Naive thymus-derived CD8-positive, alpha-beta T cell (primary cell): ENCODE measurements around the gene SCN3A. TPM values are rescaled to one million over a fixed set of nuclear protein-coding genes. Genes with fewer than 3 reads are reported as not detected.

Experiments
- ATAC-seq, 2 donors: fragments of 150-1000 bp; cut with Tn5 transposase in 1 of 2; sonication (Bioruptor Pico), chemical (Tn5 transposase) in 1 of 2; 1 replicate in 1 of 2; 2 replicates in 1 of 2; pipeline ENCODE4 v1.10.0; 2021; ENCODE audit warnings: mild to moderate bottlenecking in 2 of 2, moderate library complexity in 2 of 2
- POLR2A ChIA-PET: fragments of 350-600 bp; sonication (Branson Sonifier 250); formaldehyde crosslinking; loops from one replicate; lab custom pipeline; 2021; ENCODE audit warnings: antibody characterized with exemption; lab: Charles Lee
- DNase-seq, 10 donors: peaks; one replicate each; pipeline versions ENCODE4 v3.0.0 to v3.0.0-alpha.2; 2020 to 2022
- H3K27ac Mint-ChIP-seq, 10 donors: one replicate each; pipeline ENCODE4 v1.8.0; 2020 to 2022; ENCODE audit warnings: mild to moderate bottlenecking in 10 of 10, mixed read lengths in 10 of 10, moderate library complexity in 4 of 10, inconsistent platforms in 1 of 10
- H3K27me3 Mint-ChIP-seq, 5 donors: one replicate each; pipeline ENCODE4 v1.8.0; 2021 to 2022; ENCODE audit warnings: mixed read lengths in 5 of 5
- H3K36me3 Mint-ChIP-seq, 3 donors: one replicate each; pipeline ENCODE4 v1.8.0; 2020 to 2022; ENCODE audit warnings: mixed read lengths in 3 of 3, mild to moderate bottlenecking in 2 of 3, inconsistent platforms in 1 of 3
- H3K4me1 Mint-ChIP-seq, 4 donors: one replicate each; pipeline ENCODE4 v1.8.0; 2021 to 2022; ENCODE audit warnings: mixed read lengths in 4 of 4
- H3K4me3 Mint-ChIP-seq, 10 donors: one replicate each; pipeline ENCODE4 v1.8.0; 2020 to 2022; ENCODE audit warnings: mild to moderate bottlenecking in 10 of 10, mixed read lengths in 10 of 10, moderate library complexity in 6 of 10, inconsistent platforms in 1 of 10
- H3K9me3 Mint-ChIP-seq, 9 donors: one replicate each; pipeline ENCODE4 v1.8.0; 2020 to 2022; ENCODE audit warnings: mixed read lengths in 9 of 9, mild to moderate bottlenecking in 3 of 9, inconsistent platforms in 1 of 9, moderate library complexity in 1 of 9
- polyA plus RNA-seq, 3 donors: library from polyadenylated mRNA; unstranded; fragments of 300-500 nt; fragmentation: Illumina TruSeq; gene quantifications; one replicate each; pipeline ENCODE4 v1.2.3, GENCODE V29; 2021
- total RNA-seq, 8 experiments: library from RNA in 2 of 8; stranded (reverse) in 2 of 8; gene quantifications; one replicate each; pipeline ENCODE4 v1.2.3 and lab custom pipeline; 2021 to 2026

SCN3A gene
- total and polyA plus RNA-seq, 5 experiments from 2014 or later, result 0.26 to 0.27 TPM; not detected in 3

- Mint-ChIP-seq H3K4me3 (no peak overlapping the region), H3K27me3 (no peaks in the 10 kb centered on the region), H3K27ac (no peak overlapping the region), H3K36me3 (no peaks in the 10 kb centered on the region), H3K9me3 (peaks cover 0 to 2% (median 0%) of the 10 kb centered on the region in 9 donors), H3K4me1 (peaks cover 0 to 6% (median 0%) of the 10 kb centered on the region in 4 donors)
- no peak for DNase-seq
- no peak for ATAC-seq
- POLR2A ChIA-PET, result no interaction called here
Observed at GRCh38 chr2:165058476-165059265, 145.2 kb downstream of the SCN3A start.

GRCh38 chr2:165057931-165058330 is 145.9 kb downstream of the SCN3A start:
- no peaks in the 10 kb centered on the region for H3K27me3 Mint-ChIP-seq
- POLR2A ChIA-PET, result no interaction called here
- DNase-seq (no peak), ATAC-seq (no peak)
- H3K4me1 Mint-ChIP-seq, result peaks cover 0 to 6% (median 0%) of the 10 kb centered on the region in 4 donors
- H3K27ac Mint-ChIP-seq, result no peak overlapping the region
- no peaks in the 10 kb centered on the region for H3K36me3 Mint-ChIP-seq
- H3K4me3 Mint-ChIP-seq, result no peak overlapping the region
- H3K9me3 Mint-ChIP-seq, result peaks cover 0 to 2% (median 0%) of the 10 kb centered on the region in 9 donors

GRCh38 chr2:165057308-165057707 is 146.5 kb downstream of the SCN3A start:
- no peaks in the 10 kb centered on the region for H3K36me3 Mint-ChIP-seq
- peaks cover 0 to 6% (median 0%) of the 10 kb centered on the region in 4 donors for H3K4me1 Mint-ChIP-seq
- POLR2A ChIA-PET, result no interaction called here
- H3K4me3 Mint-ChIP-seq, result no peak overlapping the region
- DNase-seq (no peak), ATAC-seq (no peak)
- H3K27me3 Mint-ChIP-seq, result no peaks in the 10 kb centered on the region
- H3K9me3 Mint-ChIP-seq, result peaks cover 0 to 2% (median 0%) of the 10 kb centered on the region in 9 donors
- H3K27ac Mint-ChIP-seq, result no peak overlapping the region

- POLR2A ChIA-PET, result no interaction called here
- Mint-ChIP-seq H3K36me3 (no peaks in the 10 kb centered on the region), H3K9me3 (peaks cover 0 to under 1% (median 0%) of the 10 kb centered on the region in 9 donors), H3K27me3 (no peaks in the 10 kb centered on the region), H3K4me1 (peaks cover 0 to 6% (median 0%) of the 10 kb centered on the region in 4 donors), H3K27ac (no peak overlapping the region), H3K4me3 (no peak overlapping the region)
- no peak for ATAC-seq
- DNase-seq, result no peak
Observed at GRCh38 chr2:165056564-165056963, 147.3 kb downstream of the SCN3A start.

GRCh38 chr2:165055082-165055851 is 148.6 kb downstream of the SCN3A start:
- DNase-seq (no peak), ATAC-seq (no peak)
- Mint-ChIP-seq H3K27ac (no peak overlapping the region), H3K27me3 (no peaks in the 10 kb centered on the region), H3K4me1 (peaks cover 0 to 6% (median 0%) of the 10 kb centered on the region in 4 donors), H3K36me3 (no peaks in the 10 kb centered on the region), H3K4me3 (no peak overlapping the region), H3K9me3 (no peaks in the 10 kb centered on the region)
- POLR2A ChIA-PET, result no interaction called here

- ATAC-seq, result no peak
- Mint-ChIP-seq H3K4me3 (no peak overlapping the region), H3K36me3 (no peaks in the 10 kb centered on the region)
Observed at GRCh38 chr2:165054652-165055051, 149.2 kb downstream of the SCN3A start.

GRCh38 chr2:165044505-165045303 is 159.1 kb downstream of the SCN3A start:
- POLR2A ChIA-PET, result no interaction called here
- no peak for ATAC-seq
- H3K36me3 Mint-ChIP-seq, result no peaks in the 10 kb centered on the region

More at GRCh38 chr2:165054652-165055051, 149.2 kb downstream of the SCN3A start:
- Mint-ChIP-seq H3K27me3 (no peaks in the 10 kb centered on the region), H3K27ac (no peak overlapping the region), H3K9me3 (no peaks in the 10 kb centered on the region), H3K4me1 (peaks cover 0 to 6% (median 0%) of the 10 kb centered on the region in 4 donors)
- POLR2A ChIA-PET, result no interaction called here
- DNase-seq, result no peak

More at GRCh38 chr2:165044505-165045303, 159.1 kb downstream of the SCN3A start:
- peaks cover 0 to 19% (median 0%) of the 10 kb centered on the region in 9 donors for H3K9me3 Mint-ChIP-seq
- no peak overlapping the region for H3K4me3 Mint-ChIP-seq
- no peak overlapping the region for H3K27ac Mint-ChIP-seq
- peaks cover 0 to 10% (median 4%) of the 10 kb centered on the region in 5 donors for H3K27me3 Mint-ChIP-seq
- no peak for DNase-seq
- no peaks in the 10 kb centered on the region for H3K4me1 Mint-ChIP-seq

Other genes with a start within 250 kb of the SCN3A start
- gene SLC38A11, start 248.5 kb downstream of the SCN3A start, total RNA-seq, result under 1 TPM; 0.42 to 0.74 TPM
- gene SLC38A11, start 248.5 kb downstream of the SCN3A start, polyA plus RNA-seq, result not detected
- not detected for gene SCN2A, start 35.4 kb upstream of the SCN3A start, total RNA-seq
- not detected for gene SCN2A, start 35.4 kb upstream of the SCN3A start, polyA plus RNA-seq